Esophagus mucosa (tissue), 1 donor: Measurements from ENCODE around the gene GOLGA6L9. TPM values are rescaled to one million over a fixed set of nuclear protein-coding genes. Genes with fewer than 3 reads are reported as not detected.
"Not testable (repeated sequence)": the region's sequence is repeated elsewhere in the genome, so short reads cannot be mapped to it uniquely, and the experiment has no call there.

ENCODE experiments used
- ATAC-seq: fragments of 200-7000 bp; cut with Tn5 transposase; one replicate; pipeline ENCODE4 v1.9.1; 2020
- total RNA-seq: library from RNA; stranded (reverse); gene quantifications from one replicate; pipeline ENCODE4 v1.2.4, GENCODE V29; 2023
- donor health status: DM: yes; HTN: yes; CAD: no.

Gene GOLGA6L9
- total RNA-seq, 1 donor from 2014 or later: 6.1 TPM

- not testable (repeated sequence) for ATAC-seq
Measured at GRCh38 chr15:82469381-82469780, 39.8 kb downstream of the GOLGA6L9 start.

- peak; percentile 66 for ATAC-seq
Measured at GRCh38 chr15:82472269-82472982, 42.8 kb downstream of the GOLGA6L9 start.

GRCh38 chr15:82474596-82475325 is 45.1 kb downstream of the GOLGA6L9 start:
- not testable (repeated sequence) for ATAC-seq

GRCh38 chr15:82475345-82475967 is 45.8 kb downstream of the GOLGA6L9 start:
- ATAC-seq: not testable (repeated sequence)

- not testable (repeated sequence) for ATAC-seq
Measured at GRCh38 chr15:82476697-82477342, 47.2 kb downstream of the GOLGA6L9 start.

GRCh38 chr15:82477343-82478057 is 47.9 kb downstream of the GOLGA6L9 start:
- not testable (repeated sequence) for ATAC-seq

Other genes starting within 250 kb of the GOLGA6L9 start
- 14.5 TPM for gene EFL1, start 167.1 kb upstream of the GOLGA6L9 start, total RNA-seq
- gene SAXO2, start 167.0 kb upstream of the GOLGA6L9 start, total RNA-seq: 0.80 TPM
- 3.9 TPM for gene GOLGA6L10, start 80.3 kb upstream of the GOLGA6L9 start, total RNA-seq
- 2,071 TPM for gene RPS17, start 110.6 kb downstream of the GOLGA6L9 start, total RNA-seq
- 0.12 TPM for gene CPEB1, start 217.5 kb downstream of the GOLGA6L9 start, total RNA-seq